Measurements from ENCODE around the gene ANKFN1.

- TF ChIP-seq POLR2AphosphoS5 (IDR thresholded peaks at IDR 0.05) = no peak
- TF ChIP-seq, protein P1, sequence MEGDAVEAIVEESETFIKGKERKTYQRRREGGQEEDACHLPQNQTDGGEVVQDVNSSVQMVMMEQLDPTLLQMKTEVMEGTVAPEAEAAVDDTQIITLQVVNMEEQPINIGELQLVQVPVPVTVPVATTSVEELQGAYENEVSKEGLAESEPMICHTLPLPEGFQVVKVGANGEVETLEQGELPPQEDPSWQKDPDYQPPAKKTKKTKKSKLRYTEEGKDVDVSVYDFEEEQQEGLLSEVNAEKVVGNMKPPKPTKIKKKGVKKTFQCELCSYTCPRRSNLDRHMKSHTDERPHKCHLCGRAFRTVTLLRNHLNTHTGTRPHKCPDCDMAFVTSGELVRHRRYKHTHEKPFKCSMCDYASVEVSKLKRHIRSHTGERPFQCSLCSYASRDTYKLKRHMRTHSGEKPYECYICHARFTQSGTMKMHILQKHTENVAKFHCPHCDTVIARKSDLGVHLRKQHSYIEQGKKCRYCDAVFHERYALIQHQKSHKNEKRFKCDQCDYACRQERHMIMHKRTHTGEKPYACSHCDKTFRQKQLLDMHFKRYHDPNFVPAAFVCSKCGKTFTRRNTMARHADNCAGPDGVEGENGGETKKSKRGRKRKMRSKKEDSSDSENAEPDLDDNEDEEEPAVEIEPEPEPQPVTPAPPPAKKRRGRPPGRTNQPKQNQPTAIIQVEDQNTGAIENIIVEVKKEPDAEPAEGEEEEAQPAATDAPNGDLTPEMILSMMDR (IDR thresholded peaks at IDR 0.05) = no peak
- no peak for TF ChIP-seq EP300 (IDR thresholded peaks at IDR 0.05)
Observed at GRCh38 chr17:56480501-56480900, 327.2 kb downstream of the ANKFN1 start.
